HUES6 (cell line): ENCODE measurements around the gene GNAI2.

Experiments used
- H3K27ac ChIP-seq: 2 replicates; pipeline ENCODE4 v1.7.0; 2013; ENCODE audit warnings: low read depth, mild to moderate bottlenecking, low read length, inconsistent platforms
- H3K27me3 ChIP-seq: 2 replicates; pipeline ENCODE4 v1.6.1; 2013; ENCODE audit warnings: low read length; ENCODE audit not compliant: control insufficient read depth, insufficient read depth
- H3K36me3 ChIP-seq: 2 replicates; pipeline ENCODE4 v1.6.1; 2013; ENCODE audit warnings: low read length; ENCODE audit not compliant: control insufficient read depth, insufficient read depth
- H3K4me1 ChIP-seq: 2 replicates; pipeline ENCODE4 v1.6.1; 2013; ENCODE audit warnings: low read length; ENCODE audit not compliant: control insufficient read depth, insufficient read depth
- H3K4me3 ChIP-seq: 2 replicates; pipeline ENCODE4 v1.5.1; 2013; ENCODE audit warnings: low read depth, low read length
- H3K9ac ChIP-seq: one replicate; pipeline ENCODE4 v1.6.1; 2013; ENCODE audit warnings: mild to moderate bottlenecking, low read length
- H3K9me3 ChIP-seq: 2 replicates; pipeline ENCODE4 v1.6.1; 2013; ENCODE audit warnings: low read depth, low read length; ENCODE audit not compliant: control insufficient read depth, insufficient read depth

GNAI2 gene

DNA sequence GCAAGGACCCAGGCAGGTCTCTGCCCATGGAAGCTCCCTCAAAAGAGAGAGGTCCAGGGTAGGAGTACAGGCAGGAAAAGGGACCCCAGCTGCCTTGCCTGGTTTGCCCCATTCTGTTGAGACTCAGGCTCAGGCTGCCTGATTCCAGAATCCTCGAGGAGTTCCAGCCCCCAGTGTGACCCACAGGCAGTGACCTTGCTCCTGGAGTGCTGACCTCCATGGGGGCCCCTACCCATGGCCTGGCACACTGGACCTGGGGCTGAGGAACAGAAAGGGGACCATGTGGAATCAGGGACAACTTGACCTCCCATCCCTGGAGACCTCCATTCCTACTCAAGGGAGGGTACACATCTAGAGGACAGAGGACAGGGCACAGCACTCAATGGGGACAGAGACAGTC, 29.6 kb downstream of the GNAI2 start:
- H3K4me3 ChIP-seq: no peak overlapping the region
- H3K27ac ChIP-seq: peak overlapping the region; percentile 85
- H3K9ac ChIP-seq: peak overlapping the region; percentile 41
- H3K9me3 ChIP-seq: no peaks in the 10 kb centered on the region
- H3K4me1 ChIP-seq: peaks cover 73% of the 10 kb centered on the region
- H3K36me3 ChIP-seq: no peaks in the 10 kb centered on the region
- no peaks in the 10 kb centered on the region for H3K27me3 ChIP-seq

DNA sequence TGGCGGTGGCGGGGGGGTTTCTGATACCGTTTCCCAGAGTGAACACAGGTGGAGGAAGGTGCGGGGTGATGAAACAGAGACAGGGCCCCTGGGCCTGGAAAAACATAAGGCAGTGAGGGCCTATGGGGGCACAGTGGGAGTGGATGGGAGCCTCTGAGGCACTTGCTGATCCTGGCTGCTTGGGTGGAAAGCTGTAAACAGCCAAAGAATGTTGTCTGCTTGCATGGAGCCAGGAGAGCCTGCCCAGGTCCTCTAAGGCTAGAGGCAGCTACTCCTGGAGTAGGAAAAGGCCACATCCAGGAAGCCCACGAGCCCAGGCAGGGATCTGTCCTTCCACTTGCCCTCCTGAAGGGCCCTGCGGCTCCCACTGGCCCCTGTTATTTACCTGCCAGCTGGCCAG, 30.0 kb downstream of the GNAI2 start:
- no peak overlapping the region for H3K9ac ChIP-seq
- no peak overlapping the region for H3K27ac ChIP-seq
- H3K4me3 ChIP-seq: no peak overlapping the region
- no peaks in the 10 kb centered on the region for H3K9me3 ChIP-seq
- peaks cover 69% of the 10 kb centered on the region for H3K4me1 ChIP-seq
- no peaks in the 10 kb centered on the region for H3K27me3 ChIP-seq
- H3K36me3 ChIP-seq: no peaks in the 10 kb centered on the region

DNA sequence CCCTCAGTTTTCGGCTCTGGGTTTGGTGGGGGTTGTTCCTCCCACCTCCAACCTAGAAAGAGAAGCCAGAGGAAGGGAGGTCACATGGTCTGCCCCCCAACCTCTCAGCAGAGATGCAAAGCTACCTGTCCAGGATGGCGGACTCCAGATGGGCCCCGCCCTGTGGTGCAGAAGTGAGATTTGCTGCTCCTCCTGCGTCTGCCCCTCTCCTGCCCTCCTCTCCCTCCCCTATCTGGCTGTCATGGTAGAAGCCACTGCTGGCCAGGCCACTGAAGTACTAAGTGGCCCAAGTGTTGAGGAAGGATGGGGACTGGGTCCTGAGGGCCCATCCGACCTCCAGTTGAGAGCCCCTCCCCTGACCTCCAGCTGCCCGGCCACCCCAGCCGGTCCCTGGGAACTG, 30.8 kb downstream of the GNAI2 start:
- no peak overlapping the region for H3K27ac ChIP-seq
- H3K4me1 ChIP-seq: peaks cover 73% of the 10 kb centered on the region
- H3K9ac ChIP-seq: no peak overlapping the region
- peak overlapping the region; percentile 42 for H3K4me3 ChIP-seq
- no peaks in the 10 kb centered on the region for H3K9me3 ChIP-seq
- no peaks in the 10 kb centered on the region for H3K27me3 ChIP-seq
- no peaks in the 10 kb centered on the region for H3K36me3 ChIP-seq

DNA sequence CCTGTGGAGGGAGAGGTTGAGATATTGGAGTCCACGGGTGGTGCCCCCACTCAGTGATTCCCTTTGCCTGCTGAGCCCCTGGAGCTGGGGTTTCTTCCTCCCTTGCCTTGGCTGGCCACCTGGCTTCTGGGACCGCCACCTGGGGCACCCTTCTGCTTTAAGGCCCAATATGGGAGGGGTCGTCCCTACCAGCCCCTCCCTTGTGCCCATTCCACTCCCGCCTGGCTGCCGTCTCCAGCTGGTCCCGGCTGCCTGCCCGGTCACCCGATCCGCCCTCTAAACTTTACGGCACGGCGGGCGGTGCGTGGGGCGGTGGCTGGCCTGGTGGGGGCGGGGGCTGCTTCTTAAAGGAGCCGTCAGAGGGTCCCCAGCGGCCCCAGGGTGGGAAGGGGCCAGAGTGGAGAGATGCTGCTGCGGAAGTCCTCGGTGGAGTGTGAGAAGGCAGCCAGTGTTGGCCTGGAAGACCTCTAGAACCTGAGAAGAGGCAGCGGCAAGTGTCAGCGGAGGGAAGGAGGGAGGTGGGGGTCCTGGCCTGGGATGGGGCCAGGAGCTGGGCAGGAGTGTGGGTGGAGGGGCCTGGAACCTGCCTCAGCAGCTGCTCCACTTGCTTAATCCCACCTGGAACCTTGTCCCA, 31.4 kb downstream of the GNAI2 start:
- H3K9ac ChIP-seq: peak overlapping the region; percentile 27

DNA sequence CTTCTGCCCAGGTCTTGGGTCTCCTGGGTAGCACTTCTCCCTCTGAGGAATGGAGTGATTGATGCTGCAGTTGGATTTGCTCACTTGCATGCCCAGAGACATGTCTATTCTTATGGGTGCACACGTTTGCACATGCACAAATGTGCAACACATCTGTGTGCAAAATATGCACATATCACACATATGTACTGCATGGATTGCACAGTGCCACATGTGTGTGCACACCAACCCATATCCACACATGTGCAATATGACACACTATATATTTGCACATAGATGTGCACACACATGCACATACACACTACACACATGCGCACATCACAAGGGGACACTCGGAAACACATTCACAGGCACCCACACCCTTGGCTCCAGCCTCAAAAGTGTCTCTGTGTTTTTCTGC, 32.3 kb downstream of the GNAI2 start:
- Histone ChIP-seq H3K36me3 (no peaks in the 10 kb centered on the region), H3K4me1 (peaks cover 77% of the 10 kb centered on the region), H3K27ac (no peak overlapping the region), H3K4me3 (no peak overlapping the region), H3K27me3 (peaks cover 4% of the 10 kb centered on the region), H3K9me3 (no peaks in the 10 kb centered on the region), H3K9ac (no peak overlapping the region)

More for the DNA sequence above, 31.4 kb downstream of the GNAI2 start:
- Histone ChIP-seq H3K9me3 (no peaks in the 10 kb centered on the region), H3K4me1 (peaks cover 74% of the 10 kb centered on the region), H3K27ac (no peak overlapping the region), H3K27me3 (no peaks in the 10 kb centered on the region), H3K4me3 (peak overlapping the region; percentile 42), H3K36me3 (no peaks in the 10 kb centered on the region)

DNA sequence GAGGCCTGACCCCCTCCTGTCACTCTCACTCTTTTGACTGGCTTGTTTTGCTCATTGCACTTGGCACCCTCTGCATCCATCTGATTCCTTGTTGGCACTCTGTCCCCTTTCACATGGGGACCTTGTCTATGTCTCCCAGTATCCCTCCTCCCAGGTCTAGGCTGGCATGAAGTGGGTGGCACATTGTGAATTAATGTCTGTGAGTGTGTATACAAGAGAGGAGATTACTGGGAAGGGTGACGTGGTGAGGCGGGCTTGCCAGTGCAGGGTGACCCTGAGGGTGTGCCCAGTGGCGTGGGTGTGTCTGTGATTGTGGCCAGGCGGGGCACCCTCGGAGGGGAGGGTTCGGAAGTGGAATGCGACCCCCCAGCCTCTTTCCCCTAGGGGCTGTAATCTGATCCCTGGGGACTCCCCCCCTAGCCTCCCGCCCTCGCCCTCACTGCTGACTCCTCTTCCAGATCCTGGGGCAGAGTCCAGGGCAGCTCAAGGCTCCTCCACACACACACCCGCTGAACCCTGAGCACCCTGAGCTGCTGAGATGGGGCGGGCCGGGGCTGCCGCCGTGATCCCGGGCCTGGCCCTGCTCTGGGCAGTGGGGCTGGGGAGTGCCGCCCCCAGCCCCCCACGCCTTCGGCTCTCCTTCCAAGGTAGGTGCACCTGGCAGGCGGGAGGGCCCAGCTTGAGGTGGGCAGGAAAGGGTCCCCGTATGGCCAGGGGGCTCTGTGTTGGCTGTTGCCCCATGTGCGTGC, 32.9 kb downstream of the GNAI2 start, which contains the start of gene SEMA3B:
TSS of gene SEMA3B (plus strand) at position 445 of the 749 bp plus-strand sequence. CDS start at position 539, 94 bp downstream.
- H3K9ac ChIP-seq: peak within 1 kb of the TSS; percentile 2
- H3K9me3 ChIP-seq: no peaks in the 10 kb centered on the region
- H3K4me1 ChIP-seq: peaks cover 74% of the 10 kb centered on the region
- H3K36me3 ChIP-seq: no peaks in the 10 kb centered on the region
- H3K4me3 ChIP-seq: peak within 1 kb of the TSS; percentile 42; the same call in 1 of the 2 replicates
- peaks cover 10% of the 10 kb centered on the region for H3K27me3 ChIP-seq
- H3K27ac ChIP-seq: no peak within 1 kb of the TSS

DNA sequence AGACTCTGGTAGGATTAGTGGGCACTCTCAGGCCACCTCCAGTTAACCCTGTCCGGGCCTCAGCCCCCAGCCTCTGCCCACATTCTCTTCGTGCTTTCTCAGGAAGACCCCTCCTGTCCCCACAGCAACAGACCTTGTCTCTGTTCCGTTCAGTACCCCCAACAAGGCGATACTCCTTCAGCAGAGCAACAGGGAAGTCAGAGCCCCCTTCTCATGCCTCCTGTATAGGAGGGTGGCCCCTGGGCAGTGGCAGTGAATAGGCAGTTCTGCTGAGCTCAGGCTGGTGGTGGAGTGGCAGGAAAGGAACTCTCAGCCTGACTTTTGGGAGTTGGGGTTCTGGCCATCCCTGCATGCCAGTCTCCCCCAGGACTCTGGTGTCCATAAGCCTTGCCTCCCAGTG, 33.5 kb downstream of the GNAI2 start:
- Histone ChIP-seq H3K4me3 (peak overlapping the region; percentile 2; the same call in 1 of the 2 replicates), H3K27me3 (peaks cover 16% of the 10 kb centered on the region), H3K27ac (no peak overlapping the region), H3K36me3 (no peaks in the 10 kb centered on the region), H3K4me1 (peaks cover 72% of the 10 kb centered on the region), H3K9me3 (no peaks in the 10 kb centered on the region), H3K9ac (peak overlapping the region; percentile 2)

DNA sequence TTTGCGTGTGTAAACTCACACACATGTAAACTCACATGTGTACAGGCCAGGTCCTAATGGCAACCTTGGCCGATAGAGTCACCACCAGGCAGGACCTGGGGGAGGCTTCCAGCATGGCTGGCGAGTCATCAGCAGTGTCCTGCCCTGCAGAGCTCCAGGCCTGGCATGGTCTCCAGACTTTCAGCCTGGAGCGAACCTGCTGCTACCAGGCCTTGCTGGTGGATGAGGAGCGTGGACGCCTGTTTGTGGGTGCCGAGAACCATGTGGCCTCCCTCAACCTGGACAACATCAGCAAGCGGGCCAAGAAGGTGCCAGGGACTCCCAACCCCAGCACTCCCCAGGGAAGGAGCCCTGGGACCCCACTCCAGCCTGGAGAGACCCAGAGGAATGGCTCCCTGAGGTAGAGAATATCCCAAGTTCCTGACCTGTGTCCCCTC, 34.0 kb downstream of the GNAI2 start:
- Histone ChIP-seq H3K36me3 (no peaks in the 10 kb centered on the region), H3K27me3 (peaks cover 21% of the 10 kb centered on the region), H3K27ac (no peak overlapping the region), H3K4me3 (no peak overlapping the region), H3K9me3 (no peaks in the 10 kb centered on the region), H3K4me1 (peaks cover 74% of the 10 kb centered on the region), H3K9ac (no peak overlapping the region)

DNA sequence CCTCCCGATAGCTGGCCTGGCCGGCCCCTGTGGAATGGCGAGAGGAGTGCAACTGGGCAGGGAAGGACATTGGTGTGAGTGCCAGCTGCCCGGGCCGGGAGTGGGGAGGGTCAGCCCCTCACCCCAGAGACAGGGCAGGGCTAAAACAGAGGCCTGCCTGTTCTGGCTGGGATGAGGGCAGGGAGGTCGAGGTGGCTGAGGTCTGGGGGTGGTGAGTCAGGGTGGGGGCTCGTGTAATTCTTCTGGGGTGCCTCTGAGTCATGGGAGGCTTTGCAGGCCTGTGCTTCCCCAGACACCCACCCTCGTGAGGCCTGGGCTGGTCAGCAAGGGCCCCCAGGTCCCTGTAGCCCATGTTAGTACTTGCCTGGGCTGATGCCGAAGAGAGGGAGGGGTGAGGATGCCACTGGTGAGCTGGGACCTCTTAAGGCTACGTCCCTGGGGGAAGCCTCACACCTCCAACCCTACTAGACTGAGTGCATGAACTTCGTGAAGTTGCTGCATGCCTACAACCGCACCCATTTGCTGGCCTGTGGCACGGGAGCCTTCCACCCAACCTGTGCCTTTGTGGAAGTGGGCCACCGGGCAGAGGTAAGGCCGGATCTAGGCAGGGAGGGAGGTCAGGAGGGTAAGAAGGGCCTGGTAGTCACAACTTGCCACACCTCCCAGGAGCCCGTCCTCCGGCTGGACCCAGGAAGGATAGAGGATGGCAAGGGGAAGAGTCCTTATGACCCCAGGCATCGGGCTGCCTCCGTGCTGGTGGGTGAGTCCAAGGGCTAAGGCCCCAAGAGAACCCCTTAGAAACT, 34.6 kb downstream of the GNAI2 start:
- no peak overlapping the region for H3K9ac ChIP-seq
- no peak overlapping the region for H3K4me3 ChIP-seq
- no peaks in the 10 kb centered on the region for H3K36me3 ChIP-seq
- H3K9me3 ChIP-seq: no peaks in the 10 kb centered on the region
- peaks cover 27% of the 10 kb centered on the region for H3K27me3 ChIP-seq
- H3K4me1 ChIP-seq: peaks cover 74% of the 10 kb centered on the region
- H3K27ac ChIP-seq: no peak overlapping the region

DNA sequence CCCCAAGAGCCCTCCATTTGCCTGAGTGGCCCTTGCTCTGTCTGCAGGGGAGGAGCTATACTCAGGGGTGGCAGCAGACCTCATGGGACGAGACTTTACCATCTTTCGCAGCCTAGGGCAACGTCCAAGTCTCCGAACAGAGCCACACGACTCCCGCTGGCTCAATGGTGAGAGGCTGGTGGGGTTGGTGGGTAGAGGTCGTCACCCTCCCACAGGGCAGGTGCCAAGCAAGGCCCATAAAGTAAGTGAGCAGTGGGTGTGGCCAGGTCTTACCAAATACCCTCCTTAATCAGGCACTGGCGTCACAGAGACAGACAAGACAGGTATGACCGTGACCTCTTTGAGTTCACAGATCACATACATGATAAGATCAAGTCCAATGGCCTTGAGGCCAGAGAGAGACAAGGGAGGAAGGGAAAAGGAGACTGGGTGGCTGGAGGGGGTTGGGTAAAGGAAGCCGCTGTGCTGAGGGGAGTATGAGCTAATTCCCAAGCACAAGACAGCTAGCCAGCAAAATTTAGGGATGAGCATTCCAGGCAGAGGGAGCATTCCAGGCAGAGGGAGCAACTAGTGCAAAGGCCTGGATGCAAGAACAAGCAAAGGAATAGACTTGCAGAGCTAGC, 35.4 kb downstream of the GNAI2 start:
- no peak overlapping the region for H3K4me3 ChIP-seq
- no peaks in the 10 kb centered on the region for H3K9me3 ChIP-seq
- no peak overlapping the region for H3K9ac ChIP-seq
- no peak overlapping the region for H3K27ac ChIP-seq
- peaks cover 67% of the 10 kb centered on the region for H3K4me1 ChIP-seq
- H3K36me3 ChIP-seq: no peaks in the 10 kb centered on the region
- H3K27me3 ChIP-seq: peaks cover 35% of the 10 kb centered on the region
